ENCODE data around the gene HIPK2.

The HIPK2 gene

GRCh38 chr7:139568346-139568675 lies 209.5 kb downstream of the HIPK2 start:
- H3K4me3 ChIP-seq = no peak overlapping the region
- no peaks in the 10 kb centered on the region for H3K9me3 ChIP-seq (ENCODE audit: low read depth, low read length)
- DNase-seq (ENCODE audit: low read depth, low spot score) = no peak
- TF ChIP-seq FOXP2 (optimal IDR thresholded peaks at IDR 0.05; ENCODE audit: control extremely low read depth, extremely low read length, insufficient read depth) (no peak), EZH2 (IDR thresholded peaks at IDR 0.05) (no peak)
- H3K36me3 ChIP-seq (ENCODE audit: insufficient read depth, low read length) = no peaks in the 10 kb centered on the region
- no peak overlapping the region for H3K27ac ChIP-seq
- H3K9ac ChIP-seq (ENCODE audit: insufficient read length) = no peak overlapping the region

GRCh38 chr7:139567647-139568345 lies 210.0 kb downstream of the HIPK2 start:
- H3K4me3 ChIP-seq = no peak overlapping the region
- no peak for TF ChIP-seq FOXP2 (optimal IDR thresholded peaks at IDR 0.05; ENCODE audit: control extremely low read depth, extremely low read length, insufficient read depth)
- no peak for TF ChIP-seq POLR2AphosphoS5 (IDR thresholded peaks at IDR 0.05; ENCODE audit: borderline replicate concordance, low read depth, low read length)
- no peak for TF ChIP-seq EZH2 (IDR thresholded peaks at IDR 0.05)
- no peaks in the 10 kb centered on the region for H3K9me3 ChIP-seq (ENCODE audit: low read depth, low read length)
- H3K36me3 ChIP-seq (ENCODE audit: insufficient read depth, low read length) = no peaks in the 10 kb centered on the region
- no peak overlapping the region for H3K9ac ChIP-seq (ENCODE audit: insufficient read length)
- no peak for DNase-seq (ENCODE audit: low read depth, low spot score)
- H3K27ac ChIP-seq = no peak overlapping the region

DNA sequence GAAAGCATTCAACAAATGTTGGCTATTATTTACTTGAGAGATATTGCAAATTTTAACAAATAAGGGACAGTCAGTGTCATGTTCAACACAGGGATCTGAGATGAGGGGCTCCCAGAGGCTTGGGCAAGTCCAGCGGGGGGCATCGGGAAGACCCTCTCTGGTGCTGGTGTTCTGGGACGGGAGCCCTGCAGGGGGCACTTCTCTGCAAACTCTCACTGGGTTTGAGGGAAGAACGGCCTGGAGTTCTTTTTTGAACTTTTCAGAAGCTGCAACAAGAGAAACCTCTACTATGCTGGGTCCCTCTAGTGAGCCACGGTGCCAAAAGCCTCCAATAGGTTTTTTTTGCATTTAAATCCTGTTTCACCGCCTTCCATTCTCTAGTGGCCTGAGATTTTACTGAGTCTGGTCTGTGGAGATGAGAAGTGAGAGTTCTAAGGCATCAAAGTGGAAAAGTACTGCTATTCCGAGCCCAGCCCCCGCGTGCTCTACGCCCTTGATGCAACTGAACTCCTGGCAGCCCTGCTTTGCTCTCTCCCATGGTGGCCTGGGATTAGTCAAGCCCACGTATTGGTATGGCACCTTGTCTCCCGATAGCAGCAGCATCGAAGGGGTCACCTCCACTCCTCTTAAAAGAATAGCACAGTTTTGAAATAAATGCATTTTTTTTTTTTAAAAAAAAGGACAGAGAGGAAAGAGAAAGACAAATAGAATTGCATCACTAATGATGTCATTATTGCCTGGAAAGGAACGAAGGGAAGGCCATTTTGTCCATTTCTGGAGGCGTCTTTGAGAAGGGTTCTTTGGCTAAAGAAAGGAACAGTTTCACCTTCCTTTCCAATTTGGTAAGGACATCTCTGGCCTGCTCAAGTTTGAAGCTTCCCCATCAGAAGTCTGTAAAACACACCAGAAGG lies 210.8 kb downstream of the HIPK2 start:
- H3K4me3 ChIP-seq = no peak overlapping the region
- TF ChIP-seq POLR2AphosphoS5 (IDR thresholded peaks at IDR 0.05; ENCODE audit: borderline replicate concordance, low read depth, low read length) (no peak), FOXP2 (optimal IDR thresholded peaks at IDR 0.05; ENCODE audit: control extremely low read depth, extremely low read length, insufficient read depth) (no peak), EZH2 (IDR thresholded peaks at IDR 0.05) (no peak)
- H3K9ac ChIP-seq (ENCODE audit: insufficient read length) = no peak overlapping the region
- DNase-seq (ENCODE audit: low read depth, low spot score) = no peak
- H3K9me3 ChIP-seq (ENCODE audit: low read depth, low read length) = no peaks in the 10 kb centered on the region
- no peaks in the 10 kb centered on the region for H3K36me3 ChIP-seq (ENCODE audit: insufficient read depth, low read length)
- no peak overlapping the region for H3K27ac ChIP-seq

DNA sequence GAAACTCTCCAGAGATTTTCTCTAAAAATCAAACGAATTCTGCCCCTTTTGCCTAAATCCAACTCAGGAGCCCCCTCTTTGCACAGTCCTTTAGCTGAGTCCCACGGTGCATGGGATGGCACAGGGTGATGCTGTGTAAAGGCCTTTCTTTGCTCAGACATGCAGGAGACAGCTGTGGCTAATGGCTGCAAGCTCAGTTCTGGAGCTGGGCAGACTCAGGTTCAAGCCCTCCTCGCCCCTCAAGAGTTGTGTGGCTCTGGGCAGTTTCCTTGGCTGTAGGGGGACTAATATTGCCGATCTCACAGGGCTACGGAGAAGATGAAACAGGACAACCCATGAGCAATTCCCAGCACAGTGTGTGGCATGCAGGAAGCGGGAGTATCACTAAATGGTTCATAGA lies 211.7 kb downstream of the HIPK2 start:
- H3K27ac ChIP-seq = no peak overlapping the region
- TF ChIP-seq EZH2 (IDR thresholded peaks at IDR 0.05) = no peak
- TF ChIP-seq POLR2AphosphoS5 (IDR thresholded peaks at IDR 0.05; ENCODE audit: borderline replicate concordance, low read depth, low read length) = no peak
- no peak overlapping the region for H3K9ac ChIP-seq (ENCODE audit: insufficient read length)
- no peak overlapping the region for H3K4me3 ChIP-seq
- H3K9me3 ChIP-seq (ENCODE audit: low read depth, low read length) = no peaks in the 10 kb centered on the region
- DNase-seq (ENCODE audit: low read depth, low spot score) = no peak
- H3K36me3 ChIP-seq (ENCODE audit: insufficient read depth, low read length) = no peaks in the 10 kb centered on the region

GRCh38 chr7:139563856-139564255 lies 213.9 kb downstream of the HIPK2 start:
- no peak for TF ChIP-seq POLR2AphosphoS5 (IDR thresholded peaks at IDR 0.05; ENCODE audit: borderline replicate concordance, low read depth, low read length)
- TF ChIP-seq EZH2 (IDR thresholded peaks at IDR 0.05) = no peak
- TF ChIP-seq FOXP2 (optimal IDR thresholded peaks at IDR 0.05; ENCODE audit: control extremely low read depth, extremely low read length, insufficient read depth) = no peak
- no peaks in the 10 kb centered on the region for H3K9me3 ChIP-seq (ENCODE audit: low read depth, low read length)
- no peak overlapping the region for H3K9ac ChIP-seq (ENCODE audit: insufficient read length)
- no peak overlapping the region for H3K4me3 ChIP-seq
- no peaks in the 10 kb centered on the region for H3K36me3 ChIP-seq (ENCODE audit: insufficient read depth, low read length)
- H3K27ac ChIP-seq = no peak overlapping the region
- DNase-seq (ENCODE audit: low read depth, low spot score) = no peak

DNA sequence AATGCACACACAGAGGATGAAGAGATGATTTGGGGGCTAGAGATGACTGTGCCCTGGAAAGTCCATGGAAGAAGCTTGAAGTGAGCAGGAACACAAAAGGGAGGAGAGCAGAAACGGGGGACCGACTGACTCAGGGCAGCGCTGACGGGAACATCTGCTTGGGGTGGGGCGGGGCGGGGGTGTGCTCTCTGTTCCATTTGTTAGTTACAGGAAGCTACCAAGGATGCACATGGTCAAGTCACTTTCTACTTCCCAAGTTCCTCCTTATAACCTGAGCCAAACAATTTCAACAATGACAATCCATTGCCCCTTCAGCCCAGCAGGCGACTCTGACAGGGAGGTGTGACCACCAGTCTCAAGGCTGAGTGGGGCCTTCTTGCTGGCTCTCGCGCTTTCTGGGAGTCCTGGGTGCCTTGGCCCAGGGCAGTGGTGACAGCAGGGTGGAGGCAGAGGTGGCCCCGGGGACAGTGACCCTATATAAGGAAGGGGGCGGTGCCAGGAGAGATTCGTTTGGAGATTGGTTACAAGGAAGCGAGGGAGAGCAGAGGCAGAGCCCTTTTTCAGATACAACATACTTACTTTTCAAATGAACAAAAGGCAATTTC lies 214.7 kb downstream of the HIPK2 start:
- no peak overlapping the region for H3K4me3 ChIP-seq
- H3K36me3 ChIP-seq (ENCODE audit: insufficient read depth, low read length) = no peaks in the 10 kb centered on the region
- no peaks in the 10 kb centered on the region for H3K9me3 ChIP-seq (ENCODE audit: low read depth, low read length)
- TF ChIP-seq POLR2AphosphoS5 (IDR thresholded peaks at IDR 0.05; ENCODE audit: borderline replicate concordance, low read depth, low read length) (no peak), EZH2 (IDR thresholded peaks at IDR 0.05) (no peak), FOXP2 (optimal IDR thresholded peaks at IDR 0.05; ENCODE audit: control extremely low read depth, extremely low read length, insufficient read depth) (no peak)
- no peak for DNase-seq (ENCODE audit: low read depth, low spot score)
- no peak overlapping the region for H3K9ac ChIP-seq (ENCODE audit: insufficient read length)
- H3K27ac ChIP-seq = no peak overlapping the region

GRCh38 chr7:139562491-139562890 lies 215.3 kb downstream of the HIPK2 start:
- no peaks in the 10 kb centered on the region for H3K9me3 ChIP-seq (ENCODE audit: low read depth, low read length)
- H3K27ac ChIP-seq = no peak overlapping the region
- TF ChIP-seq POLR2AphosphoS5 (IDR thresholded peaks at IDR 0.05; ENCODE audit: borderline replicate concordance, low read depth, low read length) (no peak), EZH2 (IDR thresholded peaks at IDR 0.05) (no peak), FOXP2 (optimal IDR thresholded peaks at IDR 0.05; ENCODE audit: control extremely low read depth, extremely low read length, insufficient read depth) (no peak)
- DNase-seq (ENCODE audit: low read depth, low spot score) = no peak
- H3K9ac ChIP-seq (ENCODE audit: insufficient read length) = no peak overlapping the region
- H3K36me3 ChIP-seq (ENCODE audit: insufficient read depth, low read length) = no peaks in the 10 kb centered on the region
- H3K4me3 ChIP-seq = no peak overlapping the region

- no peak overlapping the region for H3K9ac ChIP-seq (ENCODE audit: insufficient read length)
- H3K9me3 ChIP-seq (ENCODE audit: low read depth, low read length) = no peaks in the 10 kb centered on the region
- H3K4me3 ChIP-seq = no peak overlapping the region
- H3K36me3 ChIP-seq (ENCODE audit: insufficient read depth, low read length) = no peaks in the 10 kb centered on the region
- no peak for DNase-seq (ENCODE audit: low read depth, low spot score)
- TF ChIP-seq EZH2 (IDR thresholded peaks at IDR 0.05) (no peak), FOXP2 (optimal IDR thresholded peaks at IDR 0.05; ENCODE audit: control extremely low read depth, extremely low read length, insufficient read depth) (no peak), POLR2AphosphoS5 (IDR thresholded peaks at IDR 0.05; ENCODE audit: borderline replicate concordance, low read depth, low read length) (no peak)
- H3K27ac ChIP-seq = no peak overlapping the region
These were observed 217.1 kb downstream of the HIPK2 start for GRCh38 chr7:139560678-139561077.
